Stimulated activated effector memory CD8-positive, alpha-beta T cell treated with anti-CD3 and anti-CD28 coated beads, Interleukin-12 subunit alpha, Interleukin-12 subunit beta, amount 100 ng/mL, for 72 hours (primary cell): Measurements from ENCODE around the gene ALKBH6.

Experiments
- ATAC-seq: fragments of 150-1000 bp; cut with Tn5 transposase; 2 replicates; pipeline ENCODE4 v1.10.0; 2021
- DNase-seq, 2 donors: peaks; one replicate each; pipeline ENCODE4 v3.0.0; 2021 to 2022; ENCODE audit warnings: low spot score in 2 of 2
- H3K27ac Mint-ChIP-seq: one replicate; pipeline ENCODE4 v1.8.0; 2022; ENCODE audit warnings: mild to moderate bottlenecking, mixed read lengths
- H3K36me3 Mint-ChIP-seq: one replicate; pipeline ENCODE4 v1.8.0; 2022; ENCODE audit warnings: mild to moderate bottlenecking, mixed read lengths
- H3K4me1 Mint-ChIP-seq: one replicate; pipeline ENCODE4 v1.8.0; 2022; ENCODE audit warnings: mixed read lengths
- H3K4me3 Mint-ChIP-seq: one replicate; pipeline ENCODE4 v1.8.0; 2022; ENCODE audit warnings: mild to moderate bottlenecking, mixed read lengths
- H3K9me3 Mint-ChIP-seq: one replicate; pipeline ENCODE4 v1.8.0; 2022; ENCODE audit warnings: mixed read lengths

The ALKBH6 gene

GRCh38 chr19:36014012-36014924 is at the start of gene ALKBH6:
Gene ALKBH6, minus strand, starts transcription at chr19:36014213. Its CDS starts 816 bp downstream, at chr19:36013397.
- H3K4me1 Mint-ChIP-seq, result peaks cover 46% of the 10 kb centered on the region
- DNase-seq (peak; percentile 95 to 99), ATAC-seq (peak; percentile 96)
- peaks cover 30% of the 10 kb centered on the region for H3K36me3 Mint-ChIP-seq
- H3K9me3 Mint-ChIP-seq, result no peaks in the 10 kb centered on the region
- peak within 1 kb of the TSS; percentile 99 for H3K27ac Mint-ChIP-seq
- H3K4me3 Mint-ChIP-seq, result peak within 1 kb of the TSS; percentile 99

GRCh38 chr19:36061367-36061766 is 47.4 kb upstream of the ALKBH6 start:
- H3K4me1 Mint-ChIP-seq, result peaks cover 6% of the 10 kb centered on the region
- ATAC-seq (no peak), DNase-seq (no peak)
- no peak overlapping the region for H3K4me3 Mint-ChIP-seq
- H3K36me3 Mint-ChIP-seq, result peaks cover 37% of the 10 kb centered on the region
- H3K9me3 Mint-ChIP-seq, result no peaks in the 10 kb centered on the region
- no peak overlapping the region for H3K27ac Mint-ChIP-seq

- Mint-ChIP-seq H3K4me3 (no peak overlapping the region), H3K27ac (no peak overlapping the region), H3K9me3 (no peaks in the 10 kb centered on the region), H3K4me1 (peaks cover 15% of the 10 kb centered on the region), H3K36me3 (peaks cover 37% of the 10 kb centered on the region)
- ATAC-seq (peak; percentile 61), DNase-seq (no peak)
Observed at GRCh38 chr19:36060430-36060829, 46.4 kb upstream of the ALKBH6 start.

- peaks cover 41% of the 10 kb centered on the region for H3K36me3 Mint-ChIP-seq
- DNase-seq, result no peak
- no peak overlapping the region for H3K4me3 Mint-ChIP-seq
- H3K9me3 Mint-ChIP-seq, result no peaks in the 10 kb centered on the region
- no peak for ATAC-seq
- H3K4me1 Mint-ChIP-seq, result peaks cover 20% of the 10 kb centered on the region
- no peak overlapping the region for H3K27ac Mint-ChIP-seq
Observed at GRCh38 chr19:36059180-36059910, 45.3 kb upstream of the ALKBH6 start.

GRCh38 chr19:36058481-36059179 is 44.6 kb upstream of the ALKBH6 start:
- Mint-ChIP-seq H3K27ac (no peak overlapping the region), H3K4me3 (no peak overlapping the region), H3K36me3 (peaks cover 38% of the 10 kb centered on the region), H3K4me1 (peaks cover 25% of the 10 kb centered on the region), H3K9me3 (no peaks in the 10 kb centered on the region)
- ATAC-seq, result no peak
- DNase-seq, result no peak

GRCh38 chr19:36054733-36055686 is 41.0 kb upstream of the ALKBH6 start, which contains the start of gene WDR62:
Gene WDR62, plus strand, starts transcription at chr19:36054897. Its CDS starts 75 bp downstream, at chr19:36054972.
- Mint-ChIP-seq H3K4me3 (peak within 1 kb of the TSS; percentile 91), H3K27ac (peak within 1 kb of the TSS; percentile 93), H3K4me1 (peaks cover 41% of the 10 kb centered on the region), H3K9me3 (no peaks in the 10 kb centered on the region), H3K36me3 (peaks cover 21% of the 10 kb centered on the region)
- peak in 1 of 2 donors; percentile 92 for DNase-seq
- peak; percentile 83 for ATAC-seq

- Mint-ChIP-seq H3K4me1 (peaks cover 41% of the 10 kb centered on the region), H3K27ac (peak within 1 kb of the TSS; percentile 93), H3K4me3 (peak within 1 kb of the TSS; percentile 91), H3K9me3 (no peaks in the 10 kb centered on the region), H3K36me3 (peaks cover 18% of the 10 kb centered on the region)
- ATAC-seq (peak; percentile 92), DNase-seq (peak; percentile 96 to 100)
Observed at GRCh38 chr19:36054119-36054732, 40.2 kb upstream of the ALKBH6 start, which contains the start of gene THAP8. Gene THAP8, minus strand, starts transcription at chr19:36054285. Its CDS starts 68 bp downstream, at chr19:36054217.

- ATAC-seq, result no peak
- Mint-ChIP-seq H3K4me3 (peak overlapping the region; percentile 1), H3K4me1 (peaks cover 37% of the 10 kb centered on the region), H3K9me3 (no peaks in the 10 kb centered on the region), H3K27ac (peak overlapping the region; percentile 84), H3K36me3 (peaks cover 15% of the 10 kb centered on the region)
- DNase-seq, result no peak
Observed at GRCh38 chr19:36051637-36052036, 37.6 kb upstream of the ALKBH6 start.

GRCh38 chr19:36051236-36051635 is 37.2 kb upstream of the ALKBH6 start:
- peaks cover 34% of the 10 kb centered on the region for H3K4me1 Mint-ChIP-seq

GRCh38 chr19:36049080-36049698 is 35.2 kb upstream of the ALKBH6 start:
- H3K9me3 Mint-ChIP-seq, result no peaks in the 10 kb centered on the region
- H3K4me1 Mint-ChIP-seq, result peaks cover 21% of the 10 kb centered on the region
- H3K27ac Mint-ChIP-seq, result no peak overlapping the region
- H3K36me3 Mint-ChIP-seq, result peaks cover 7% of the 10 kb centered on the region
- no peak for DNase-seq
- no peak overlapping the region for H3K4me3 Mint-ChIP-seq
- no peak for ATAC-seq

More at GRCh38 chr19:36051236-36051635, 37.2 kb upstream of the ALKBH6 start:
- H3K36me3 Mint-ChIP-seq, result peaks cover 15% of the 10 kb centered on the region
- H3K9me3 Mint-ChIP-seq, result no peaks in the 10 kb centered on the region
- peak overlapping the region; percentile 84 for H3K27ac Mint-ChIP-seq
- DNase-seq (no peak), ATAC-seq (no peak)
- H3K4me3 Mint-ChIP-seq, result peak overlapping the region; percentile 1

GRCh38 chr19:36047835-36048234 is 33.8 kb upstream of the ALKBH6 start:
- no peaks in the 10 kb centered on the region for H3K9me3 Mint-ChIP-seq
- no peak for ATAC-seq
- no peak overlapping the region for H3K27ac Mint-ChIP-seq
- no peak overlapping the region for H3K4me3 Mint-ChIP-seq
- peaks cover 12% of the 10 kb centered on the region for H3K4me1 Mint-ChIP-seq
- DNase-seq, result no peak
- peaks cover 5% of the 10 kb centered on the region for H3K36me3 Mint-ChIP-seq

GRCh38 chr19:36046443-36047050 is 32.5 kb upstream of the ALKBH6 start:
- Mint-ChIP-seq H3K4me1 (peaks cover 11% of the 10 kb centered on the region), H3K9me3 (no peaks in the 10 kb centered on the region), H3K36me3 (peaks cover 5% of the 10 kb centered on the region), H3K4me3 (no peak overlapping the region), H3K27ac (no peak overlapping the region)
- ATAC-seq, result no peak
- no peak for DNase-seq

- no peak overlapping the region for H3K4me3 Mint-ChIP-seq
- H3K27ac Mint-ChIP-seq, result no peak overlapping the region
- H3K9me3 Mint-ChIP-seq, result no peaks in the 10 kb centered on the region
- no peaks in the 10 kb centered on the region for H3K4me1 Mint-ChIP-seq
- DNase-seq, result no peak
- no peak for ATAC-seq
- H3K36me3 Mint-ChIP-seq, result peaks cover 7% of the 10 kb centered on the region
Observed at GRCh38 chr19:36043952-36044351, 29.9 kb upstream of the ALKBH6 start.
